NCI-H69 (cell line): ENCODE measurements around the gene FBLN1.
A peak's percentile ranks its signal among the peaks of the same experiment; 100 is the strongest.
"Not testable (repeated sequence)": the region's sequence is repeated elsewhere in the genome, so short reads cannot be mapped to it uniquely, and the experiment has no call there.

Source experiments
- DNase-seq: peaks from one replicate; lab custom pipeline; 2025; lab: John Stamatoyannopoulos, UW

The FBLN1 gene, protein sequence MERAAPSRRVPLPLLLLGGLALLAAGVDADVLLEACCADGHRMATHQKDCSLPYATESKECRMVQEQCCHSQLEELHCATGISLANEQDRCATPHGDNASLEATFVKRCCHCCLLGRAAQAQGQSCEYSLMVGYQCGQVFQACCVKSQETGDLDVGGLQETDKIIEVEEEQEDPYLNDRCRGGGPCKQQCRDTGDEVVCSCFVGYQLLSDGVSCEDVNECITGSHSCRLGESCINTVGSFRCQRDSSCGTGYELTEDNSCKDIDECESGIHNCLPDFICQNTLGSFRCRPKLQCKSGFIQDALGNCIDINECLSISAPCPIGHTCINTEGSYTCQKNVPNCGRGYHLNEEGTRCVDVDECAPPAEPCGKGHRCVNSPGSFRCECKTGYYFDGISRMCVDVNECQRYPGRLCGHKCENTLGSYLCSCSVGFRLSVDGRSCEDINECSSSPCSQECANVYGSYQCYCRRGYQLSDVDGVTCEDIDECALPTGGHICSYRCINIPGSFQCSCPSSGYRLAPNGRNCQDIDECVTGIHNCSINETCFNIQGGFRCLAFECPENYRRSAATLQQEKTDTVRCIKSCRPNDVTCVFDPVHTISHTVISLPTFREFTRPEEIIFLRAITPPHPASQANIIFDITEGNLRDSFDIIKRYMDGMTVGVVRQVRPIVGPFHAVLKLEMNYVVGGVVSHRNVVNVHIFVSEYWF

DNA sequence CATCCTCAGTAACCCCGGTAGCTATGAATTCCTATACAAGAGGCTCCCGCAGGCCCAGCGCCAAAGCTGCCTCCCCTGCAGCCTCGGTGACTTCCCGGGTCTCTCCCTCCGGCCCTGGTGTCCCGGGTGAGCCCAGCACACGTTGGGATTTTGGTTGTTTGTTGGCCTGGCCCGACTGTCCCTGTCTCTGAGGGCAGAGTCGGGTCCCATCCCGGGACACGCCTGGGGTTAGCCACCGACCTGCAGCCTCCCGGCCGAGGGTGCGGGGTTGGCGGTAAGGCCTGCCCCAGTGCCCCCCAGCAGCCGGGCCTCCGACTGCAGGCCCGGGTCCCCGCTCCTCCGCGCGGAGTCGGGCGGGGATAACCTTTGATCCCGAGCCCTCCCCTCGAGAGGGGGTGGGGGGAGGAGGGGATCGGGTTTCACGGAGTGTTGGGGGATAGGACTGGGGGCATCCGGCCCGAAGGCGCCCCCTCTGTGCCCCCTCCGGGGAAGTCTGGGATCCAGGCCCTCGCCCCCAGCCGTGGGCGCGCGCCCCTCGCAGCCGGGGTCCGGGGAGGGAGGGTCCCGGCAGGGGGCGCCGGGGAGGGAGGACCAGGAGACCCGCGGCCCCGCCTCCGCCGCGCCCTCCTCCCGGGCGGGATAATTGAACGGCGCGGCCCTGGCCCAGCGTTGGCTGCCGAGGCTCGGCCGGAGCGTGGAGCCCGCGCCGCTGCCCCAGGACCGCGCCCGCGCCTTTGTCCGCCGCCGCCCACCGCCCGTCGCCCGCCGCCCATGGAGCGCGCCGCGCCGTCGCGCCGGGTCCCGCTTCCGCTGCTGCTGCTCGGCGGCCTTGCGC, at the start of gene FBLN1:
Gene FBLN1 (plus strand): TSS at position 669 of the 835 bp plus-strand sequence. CDS start 103 bp downstream, at position 772.
- peak; percentile 81 for DNase-seq

DNA sequence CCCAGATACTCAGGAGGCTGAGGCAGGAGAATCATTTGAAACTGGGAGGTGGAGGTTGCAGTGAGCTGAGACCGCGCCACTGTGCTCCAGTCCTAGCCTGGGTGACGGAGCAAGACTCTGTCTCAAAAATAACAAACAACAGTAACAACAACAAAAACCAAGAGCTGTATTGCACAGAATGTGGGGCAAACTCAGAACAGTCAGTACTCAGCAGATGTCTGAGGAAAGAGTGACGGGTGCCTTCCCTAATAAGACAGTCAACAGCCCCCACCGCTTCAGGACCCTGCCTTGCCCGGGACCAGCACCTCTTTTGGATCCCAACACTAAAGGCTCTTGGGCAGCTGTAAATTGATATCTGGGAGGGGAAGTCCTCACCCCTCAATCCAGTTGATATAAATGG, 48.9 kb upstream of the FBLN1 start:
- DNase-seq, result no peak

DNA sequence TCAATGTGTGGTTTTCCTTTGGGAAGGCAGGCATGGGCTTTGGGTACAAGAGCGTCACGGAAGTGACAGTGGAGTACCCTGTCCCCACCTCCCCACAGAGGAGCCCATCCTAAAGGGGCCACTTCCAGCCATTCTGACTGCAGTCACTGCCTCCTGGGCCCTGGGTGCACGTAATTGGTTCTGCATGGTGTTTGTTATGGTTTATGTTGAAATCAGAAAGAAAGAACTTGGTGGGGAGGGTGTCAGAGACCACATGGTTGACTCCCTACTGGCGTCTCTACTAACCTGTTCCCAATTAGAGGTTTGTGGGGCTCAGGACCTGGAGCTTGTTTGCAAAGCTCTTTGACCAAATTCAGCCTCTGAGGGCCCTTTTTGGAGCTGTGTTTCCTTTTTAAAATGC, 48.4 kb upstream of the FBLN1 start:
- no peak for DNase-seq

DNA sequence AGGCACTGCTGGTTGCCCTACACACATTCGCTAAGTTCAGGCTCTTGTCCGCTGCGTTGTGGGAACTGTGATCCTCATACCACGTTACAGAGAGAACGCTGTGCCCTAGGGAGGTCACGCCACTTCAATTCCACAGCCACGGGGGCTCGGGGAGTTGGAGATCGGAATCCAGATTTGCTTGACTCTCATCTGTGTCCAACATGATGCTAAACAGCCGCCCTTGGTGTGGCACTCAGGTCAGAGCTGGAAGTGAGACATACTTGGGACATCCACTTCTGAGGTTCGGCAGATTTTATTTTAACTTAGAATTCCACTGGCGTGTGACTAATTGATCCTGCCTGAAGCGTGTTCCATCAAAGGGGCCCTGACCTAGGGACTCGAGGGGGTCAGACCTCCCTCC, 47.5 kb upstream of the FBLN1 start:
- DNase-seq, result no peak

DNA sequence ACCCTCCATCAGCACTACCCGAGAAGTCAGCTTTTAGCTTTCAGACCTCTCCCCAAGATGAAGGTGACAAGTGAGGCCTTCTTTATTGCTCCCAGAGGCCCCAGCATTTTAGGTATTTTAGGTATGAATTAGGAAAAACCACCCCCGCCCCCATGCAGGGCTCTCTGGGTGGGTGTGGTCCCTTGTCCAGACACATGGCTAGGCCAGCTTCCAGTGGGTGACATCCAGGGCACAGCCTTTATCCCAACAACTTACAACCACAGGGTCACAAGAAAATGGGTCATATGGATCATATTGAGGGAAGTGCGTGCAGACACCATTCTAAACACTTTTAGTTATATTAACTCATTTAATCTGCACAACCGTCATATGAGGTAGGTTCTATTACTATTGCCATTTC, 47.1 kb upstream of the FBLN1 start:
- DNase-seq, result no peak

DNA sequence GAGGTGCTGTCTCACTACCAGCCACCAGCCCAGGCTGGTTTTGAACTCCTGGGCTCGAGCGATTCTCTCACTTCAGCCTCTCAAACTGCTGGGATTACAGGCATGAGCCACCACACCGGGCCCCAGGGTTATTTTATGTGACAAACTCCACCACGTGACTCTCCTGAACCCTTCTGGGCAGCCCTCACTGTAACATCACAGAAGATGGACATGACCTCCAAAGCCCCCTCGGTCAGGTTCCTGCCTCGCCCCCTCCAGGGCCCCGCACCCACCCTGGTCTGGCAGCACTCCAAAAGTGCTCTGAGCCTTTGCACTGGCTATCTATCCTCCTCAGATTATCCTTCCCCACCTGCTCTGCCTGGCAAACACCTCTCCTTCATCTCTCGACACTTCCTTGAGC, 45.9 kb upstream of the FBLN1 start:
- no peak for DNase-seq

DNA sequence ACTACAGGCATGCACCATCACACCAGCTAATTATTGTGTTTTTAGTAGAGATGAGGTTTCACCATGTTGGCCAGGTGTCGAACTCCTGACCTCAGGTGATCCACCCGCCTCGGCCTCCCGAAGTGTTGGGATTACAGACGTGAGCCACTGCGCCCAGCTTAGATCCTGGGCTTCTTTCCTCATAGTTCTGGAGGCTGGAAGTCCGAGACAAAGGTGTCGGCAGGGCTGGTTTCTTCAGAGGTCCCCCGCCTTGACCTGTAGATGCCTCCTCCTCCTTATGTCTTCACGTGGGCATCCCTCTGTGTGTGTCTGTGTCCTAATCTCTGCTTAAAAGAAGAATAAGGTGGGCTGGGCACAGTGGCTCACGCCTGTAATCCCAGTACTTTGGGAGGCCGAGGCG, 44.2 kb upstream of the FBLN1 start:
- no peak for DNase-seq

DNA sequence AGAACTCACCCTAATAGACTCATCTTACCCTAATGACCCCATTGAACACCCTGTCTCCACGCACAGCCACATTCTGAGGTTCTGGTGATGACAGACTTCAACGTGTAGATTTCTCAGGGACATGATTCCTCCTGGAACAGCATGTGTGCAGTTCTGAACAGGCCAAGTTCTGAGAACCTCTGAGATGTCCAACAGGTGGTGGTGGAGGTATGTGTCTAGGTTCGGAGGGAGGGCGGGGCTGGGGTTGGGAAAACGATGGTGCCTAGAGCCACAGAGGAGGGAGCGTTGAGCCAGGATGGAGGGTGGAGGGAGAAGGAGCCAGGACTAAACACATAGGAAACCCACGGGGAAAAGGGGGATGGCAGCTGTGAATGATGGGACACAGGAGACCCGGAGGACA, 43.4 kb upstream of the FBLN1 start:
- no peak for DNase-seq

DNA sequence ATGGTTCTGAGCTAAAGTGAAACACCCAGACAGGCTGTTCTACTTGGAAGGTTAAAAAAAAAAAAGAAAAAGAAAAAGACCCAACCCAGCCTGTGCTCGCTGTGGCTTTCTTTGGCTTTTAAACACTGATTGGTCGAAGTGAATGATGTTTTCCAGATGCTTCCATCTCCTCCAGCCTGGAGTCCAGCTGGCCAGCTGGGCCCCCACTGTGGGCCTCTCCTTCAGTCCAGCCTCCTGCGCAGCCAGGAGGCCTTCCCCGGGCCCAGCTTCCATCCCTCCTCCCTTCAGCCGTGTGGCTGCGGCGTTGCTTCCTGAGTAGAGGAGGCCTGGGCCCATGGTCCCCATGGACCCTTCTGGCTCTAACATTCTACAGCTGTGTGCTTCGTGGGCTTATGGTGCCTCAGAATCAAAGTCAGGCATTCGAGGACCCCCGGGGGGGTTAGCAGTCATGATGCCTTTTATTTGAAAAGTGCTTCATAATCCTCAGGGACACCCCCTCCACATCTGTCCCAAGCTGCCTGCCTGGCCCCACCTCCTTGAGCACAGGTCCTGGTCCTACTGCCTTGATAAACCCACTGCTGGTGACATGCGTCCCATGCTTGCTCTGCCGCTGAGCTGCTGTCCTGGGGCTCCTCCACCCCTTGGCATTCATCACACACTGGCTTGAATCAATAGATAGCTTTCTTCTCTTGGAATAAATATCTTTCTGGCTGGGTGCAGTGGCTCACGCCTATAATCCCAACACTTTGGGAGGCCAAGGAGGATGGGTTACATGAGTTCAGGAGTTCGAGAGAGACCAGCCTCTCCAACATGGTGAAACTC, 42.2 kb upstream of the FBLN1 start:
- DNase-seq, result no peak

DNA sequence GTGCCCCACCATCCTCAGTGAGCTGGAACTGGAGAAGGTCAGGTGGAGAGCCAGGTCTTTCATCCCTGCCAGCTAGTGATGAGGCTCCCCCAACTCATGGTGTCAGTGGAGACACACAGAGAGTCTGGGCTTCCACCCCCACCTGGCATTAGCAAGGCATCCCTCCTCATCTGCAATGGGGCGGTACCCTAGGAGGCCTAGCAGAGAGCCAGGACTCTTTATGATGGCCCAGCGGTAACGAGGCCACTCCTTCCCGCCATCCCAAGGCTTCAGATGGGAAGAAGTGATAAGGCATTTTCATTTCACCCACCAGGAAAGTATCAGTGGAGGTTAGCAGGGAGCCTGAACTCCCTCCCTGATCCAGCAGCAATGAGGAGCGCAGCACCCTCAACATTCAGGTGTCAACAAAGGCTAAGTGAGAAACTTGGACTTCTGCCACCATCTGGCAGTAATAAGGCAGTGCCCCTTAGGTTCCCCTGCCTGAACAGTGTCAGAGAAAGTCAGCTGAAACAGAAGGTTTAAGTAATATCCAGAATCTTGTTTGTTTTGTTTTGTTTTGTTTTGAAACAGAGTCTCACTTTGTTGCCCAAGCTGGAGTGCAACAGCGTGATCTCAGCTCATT, 40.5 kb upstream of the FBLN1 start:
- DNase-seq, result peak; percentile 62

DNA sequence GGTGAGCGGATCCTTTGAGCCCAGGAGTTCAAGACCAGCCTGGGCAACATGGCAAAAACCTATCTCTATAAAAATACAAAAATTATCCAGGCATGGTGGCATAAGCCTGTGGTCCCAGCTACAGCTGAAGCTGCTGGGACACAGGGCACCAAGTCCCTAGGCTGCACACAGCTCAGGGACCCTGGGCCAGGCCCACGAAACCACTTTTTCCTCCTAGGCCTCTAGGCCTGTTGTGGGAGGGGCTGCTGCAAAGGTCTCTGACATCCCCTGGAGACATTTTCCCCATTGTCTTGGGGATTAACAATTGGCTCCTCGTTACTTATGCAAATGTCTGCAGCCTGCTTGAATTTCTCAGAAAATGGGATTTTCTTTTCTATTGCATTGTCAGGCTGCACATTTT, 39.0 kb upstream of the FBLN1 start:
- not testable (repeated sequence) for DNase-seq

DNA sequence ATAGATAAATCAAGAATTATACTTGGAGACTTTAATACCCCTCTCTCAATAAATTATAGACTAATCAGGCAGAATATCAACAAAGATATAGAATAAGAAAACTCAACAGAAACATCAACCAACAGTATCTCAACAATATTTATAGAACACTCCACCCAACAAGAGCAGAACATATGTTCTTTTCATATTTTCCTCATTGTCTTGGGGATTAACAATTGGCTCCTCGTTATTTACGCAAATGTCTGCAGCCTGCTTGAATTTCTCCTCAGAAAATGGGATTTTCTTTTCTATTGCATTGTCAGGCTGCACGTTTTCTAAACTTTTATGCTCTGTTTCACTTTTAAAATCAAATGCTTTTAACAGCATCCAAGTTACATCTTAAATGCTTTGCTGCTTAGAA, 37.0 kb upstream of the FBLN1 start:
- DNase-seq, result no peak

DNA sequence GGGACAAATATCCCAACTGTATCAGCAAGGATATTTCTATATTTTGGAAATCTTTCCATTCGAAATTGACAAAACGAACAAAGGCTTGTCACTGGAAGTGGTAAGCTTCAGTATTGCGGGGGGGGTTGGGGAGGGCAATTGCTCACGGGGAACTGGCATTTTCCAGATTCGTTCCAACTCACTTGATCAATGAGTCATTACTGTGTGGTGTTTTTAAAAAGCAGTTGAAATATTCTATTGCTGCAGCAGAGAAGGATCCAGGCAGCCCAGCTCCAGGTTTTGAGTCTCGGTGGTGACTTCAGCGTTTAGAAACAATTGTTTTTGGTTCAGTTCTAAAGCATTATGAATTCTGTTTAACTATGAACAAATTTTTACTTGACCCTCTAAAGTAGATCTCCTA, 33.8 kb upstream of the FBLN1 start:
- no peak for DNase-seq

DNA sequence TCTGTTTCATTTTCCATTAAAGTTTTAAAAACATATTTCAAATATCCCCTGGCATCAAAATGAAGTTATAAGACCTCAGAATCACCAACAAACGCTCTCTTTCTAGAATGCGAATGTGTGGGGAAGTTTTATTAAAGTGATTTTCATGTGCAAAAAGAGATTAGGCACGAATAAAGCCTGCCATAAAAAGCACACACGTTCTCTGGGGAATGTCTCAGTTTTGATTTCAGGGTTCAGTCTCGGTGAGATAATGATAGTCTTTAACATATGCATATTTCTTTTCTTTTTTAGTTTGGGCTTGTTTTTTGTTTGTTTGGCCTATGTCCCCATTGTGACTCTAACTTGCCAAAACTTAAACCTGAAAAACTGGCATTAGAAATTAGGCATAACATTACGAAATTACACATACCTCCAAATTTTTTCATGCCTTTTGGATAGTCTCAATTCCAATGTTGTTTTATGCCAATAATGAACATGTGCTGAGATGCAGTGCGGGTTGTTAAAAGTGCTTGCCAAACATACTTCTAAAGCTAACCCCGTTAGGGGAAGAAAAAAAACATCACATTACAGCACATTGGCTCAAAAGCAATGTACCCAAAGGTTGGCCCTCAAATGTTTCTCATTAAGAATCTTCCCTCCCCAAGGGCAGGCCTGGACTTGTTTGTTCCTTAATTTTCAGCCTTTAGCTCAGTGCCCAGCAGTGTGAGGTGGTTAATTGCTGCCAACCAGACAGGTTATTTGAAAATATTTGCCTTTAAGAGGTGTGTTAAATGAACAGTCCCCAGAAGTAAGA, 33.2 kb upstream of the FBLN1 start:
- peak; percentile 98 for DNase-seq

DNA sequence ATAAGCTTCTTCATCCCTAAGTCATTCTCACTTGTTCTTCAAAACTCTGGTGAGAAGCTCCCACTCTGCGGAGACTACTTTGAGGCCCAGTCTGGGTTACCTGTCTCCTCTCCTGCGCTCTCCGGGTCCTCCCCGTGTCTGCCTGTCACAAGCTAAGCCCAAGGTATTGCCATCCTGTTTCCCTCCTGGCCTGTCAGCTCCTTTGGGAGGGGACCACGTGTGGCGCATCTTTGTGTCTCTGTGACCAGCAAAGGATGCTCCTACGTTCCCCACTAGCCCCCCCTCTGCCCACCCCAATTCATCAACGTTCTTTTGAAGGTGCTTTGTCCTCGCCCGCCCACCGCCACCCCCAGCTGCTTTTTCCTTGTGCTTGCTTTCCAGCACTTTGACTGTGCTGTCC, 31.8 kb upstream of the FBLN1 start:
- DNase-seq, result no peak

DNA sequence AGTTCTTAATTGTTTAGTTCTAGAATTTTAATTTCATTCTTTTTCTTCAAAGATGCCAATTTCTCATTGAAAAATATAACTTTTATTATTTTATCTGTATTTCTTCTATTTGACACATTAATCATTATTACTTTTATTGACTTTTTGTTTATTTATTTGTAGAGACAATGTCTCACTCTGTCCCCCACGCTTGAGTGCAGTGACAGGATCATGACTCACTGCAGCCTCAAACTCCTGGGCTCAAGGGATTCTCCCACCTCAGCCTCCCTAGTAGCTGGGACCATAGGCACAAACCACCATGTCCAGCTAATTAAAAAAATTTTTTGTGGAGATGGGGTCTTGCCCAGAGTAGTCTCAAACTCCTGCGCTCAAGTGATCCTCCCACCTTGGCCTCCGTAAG, 30.3 kb upstream of the FBLN1 start:
- DNase-seq, result no peak

DNA sequence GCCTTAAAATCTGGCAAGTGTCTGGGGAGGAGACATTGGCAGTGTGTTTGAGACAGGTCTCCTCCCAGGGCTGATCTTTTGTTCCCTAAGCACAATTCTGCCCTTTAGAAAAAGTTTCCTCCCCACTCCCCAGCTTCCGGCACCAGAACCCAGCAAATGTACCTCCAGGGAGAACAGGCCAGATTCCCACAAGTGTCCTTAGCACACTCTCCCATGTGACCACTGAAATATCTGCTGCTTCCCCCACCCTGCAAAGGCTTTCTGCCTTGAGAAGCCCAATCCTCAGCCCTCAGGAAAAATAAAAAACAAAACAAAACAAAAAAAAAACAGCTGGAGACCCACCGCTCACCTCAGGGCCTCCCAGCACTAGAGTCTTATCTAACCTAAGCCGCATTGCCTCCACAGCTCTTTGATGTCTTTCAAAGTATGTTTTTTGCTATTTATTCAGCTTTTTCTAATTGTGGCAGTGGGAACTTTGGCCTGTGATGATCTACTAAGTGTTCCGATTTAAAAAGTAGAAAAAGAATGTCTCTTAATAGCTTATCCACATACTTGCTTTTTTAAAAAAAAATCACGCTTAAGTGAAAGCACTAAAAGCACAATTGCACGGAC, 29.0 kb upstream of the FBLN1 start:
- no peak for DNase-seq

DNA sequence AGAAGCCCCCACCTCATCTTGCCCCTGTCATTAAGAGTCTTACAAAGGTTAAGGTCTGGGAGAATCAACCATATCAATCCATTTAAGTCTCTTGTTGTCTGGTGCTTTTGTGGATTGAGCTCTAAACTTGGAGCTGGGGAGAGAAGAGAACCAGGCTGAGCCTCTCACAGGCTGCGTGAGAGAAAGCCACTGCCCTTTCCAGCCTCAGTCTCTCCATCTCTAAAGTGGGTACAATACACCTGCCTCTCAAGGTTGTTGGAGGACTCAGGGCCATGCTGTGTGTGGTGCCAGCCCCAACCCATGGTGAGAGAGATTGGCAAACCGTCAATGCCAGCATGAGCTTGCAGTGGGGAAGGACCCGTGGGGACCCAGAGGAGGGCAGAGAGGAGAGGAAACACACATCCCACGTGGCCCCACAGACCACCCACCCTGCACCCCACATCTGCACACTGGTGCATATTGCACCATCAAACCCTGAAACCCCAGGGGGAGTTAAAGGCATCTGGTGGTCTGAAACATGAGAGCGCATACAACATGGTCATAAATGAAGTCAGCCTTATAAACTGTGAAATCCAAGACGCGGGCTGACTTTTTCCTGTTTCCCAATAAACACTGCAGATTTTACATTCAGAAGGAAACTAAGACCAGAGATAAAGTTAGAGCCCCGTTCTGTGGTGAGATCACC, 27.5 kb upstream of the FBLN1 start:
- DNase-seq, result no peak

DNA sequence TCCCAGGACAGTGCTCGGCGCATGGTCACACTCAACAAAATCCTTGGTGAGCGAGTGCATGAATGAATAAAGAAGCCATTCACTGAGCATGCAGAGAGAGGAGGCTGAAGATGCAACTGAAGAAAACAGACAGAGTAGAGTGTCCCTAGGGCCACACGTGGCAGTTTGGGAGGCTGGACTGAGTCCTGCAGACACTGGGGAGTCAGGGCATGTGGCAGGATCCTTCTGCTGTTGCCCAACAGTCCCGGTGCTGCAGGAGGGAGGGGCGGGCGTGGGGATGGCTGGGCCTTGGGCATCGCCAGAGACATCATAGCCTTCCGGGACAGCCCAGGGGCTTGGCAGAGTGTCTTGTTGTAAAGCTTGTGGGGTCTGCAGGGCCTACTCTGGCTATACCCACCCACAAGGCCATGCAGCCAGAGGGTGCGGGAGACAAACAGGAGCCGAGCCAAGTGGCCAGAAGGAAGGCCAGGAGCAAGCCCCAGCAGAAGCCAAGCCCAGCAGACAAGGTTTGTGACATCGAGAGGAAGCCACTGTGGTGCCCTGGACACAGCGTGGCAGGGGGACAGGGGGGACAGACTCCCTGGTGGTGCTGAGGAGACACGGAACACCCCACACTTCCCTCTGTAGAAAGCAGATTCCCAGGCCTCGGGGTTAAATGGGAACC, 26.7 kb upstream of the FBLN1 start:
- no peak for DNase-seq
